Mammary epithelial cell (primary cell): ENCODE measurements around the gene SEMA5A.

ENCODE experiments used
- CTCF ChIP-seq, 2 donors: IDR thresholded peaks in 1 of 2; conservative IDR thresholded peaks in 1 of 2; 2 replicates each; pipeline ENCODE4 v1.5.1; 2011 to 2012; ENCODE audit warnings: inconsistent platforms in 2 of 2, low read length in 2 of 2, mild to moderate bottlenecking in 2 of 2, control low read depth in 1 of 2, low read depth in 1 of 2; ENCODE audit not compliant: insufficient read depth in 1 of 2; ENCODE audit errors: extremely low read depth in 1 of 2
- EZH2 ChIP-seq: IDR thresholded peaks from 2 replicates; pipeline ENCODE4 v1.6.1; 2012; ENCODE audit warnings: low read length, inconsistent platforms, borderline replicate concordance

DNA sequence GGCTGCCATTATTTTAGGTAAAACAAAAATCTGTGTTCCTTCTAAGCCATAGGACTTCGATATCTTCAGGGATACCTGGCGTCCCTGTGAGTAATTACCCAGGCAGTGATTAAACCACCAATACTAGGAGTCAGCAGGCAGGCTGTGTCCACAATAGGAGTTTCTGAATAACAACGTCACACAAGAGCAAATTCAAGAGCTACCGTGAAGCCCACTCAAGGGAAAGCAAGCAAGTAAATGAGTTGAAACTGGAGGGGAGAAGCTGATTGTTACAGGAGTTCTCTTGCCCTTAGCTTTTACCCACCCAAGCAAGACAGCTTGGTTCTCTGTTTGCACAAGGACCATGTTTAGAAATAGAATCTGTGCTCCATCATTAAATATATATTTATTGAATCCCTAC, 50.8 kb downstream of the SEMA5A start:
- TF ChIP-seq CTCF (conservative IDR thresholded peaks at IDR 0.05 in 1 of 2, IDR thresholded peaks at IDR 0.05 in 1 of 2; ENCODE audit: extremely low read depth in 1 of 2, insufficient read depth in 1 of 2, low read depth in 1 of 2, low read length in 2 of 2) (no peak), EZH2 (no peak)
